Caco-2 (cell line): ENCODE measurements around the gene GPHB5. TPM values are rescaled to one million over a fixed set of nuclear protein-coding genes. Genes with fewer than 3 reads are reported as not detected.

Source experiments
- BruUV-seq: library from RNA; stranded (reverse); fragments of 400-500 nt; replicated peaks from 2 replicates; lab custom pipeline; 2021; lab: Mats Ljungman, UMichigan
- CTCF ChIA-PET: fragments of 300-600 bp; sonication (Branson Sonifier 250); formaldehyde crosslinking; loops from one replicate; lab custom pipeline; 2022; ENCODE audit warnings: antibody characterized with exemption; lab: Charles Lee
- POLR2A ChIA-PET: fragments of 300-600 bp; sonication (Branson Sonifier 250); formaldehyde crosslinking; loops from one replicate; lab custom pipeline; 2022; ENCODE audit warnings: antibody characterized with exemption; lab: Charles Lee
- DNase-seq, 2 experiments: peaks; one replicate each; pipeline versions ENCODE4 v3.0.0 to v3.0.0-alpha.2; 2020 to 2022
- H3K27me3 ChIP-seq: replicated peaks from 2 replicates; pipeline ENCODE4 v1.6.0; 2011; ENCODE audit warnings: low read length; ENCODE audit not compliant: control insufficient read depth, insufficient read depth
- H3K36me3 ChIP-seq: 2 replicates; pipeline ENCODE4 v1.5.1; 2011; ENCODE audit warnings: low read length; ENCODE audit not compliant: control insufficient read depth, insufficient read depth
- H3K4me1 ChIP-seq: fragments of 250-450 bp; sonication (Bioruptor Pico); 2 replicates; pipeline ENCODE4 v1.5.1; 2020; ENCODE audit warnings: mild to moderate bottlenecking
- H3K4me3 ChIP-seq: 2 replicates; pipeline ENCODE4 v1.5.1; 2011; ENCODE audit warnings: low read depth, mild to moderate bottlenecking, control low read depth, low read length
- H3K9me3 ChIP-seq: fragments of 250-450 bp; sonication (Bioruptor Pico); 2 replicates; pipeline ENCODE4 v1.5.1; 2020; ENCODE audit warnings: mild to moderate bottlenecking, moderate library complexity
- H3K27ac Mint-ChIP-seq: one replicate; pipeline ENCODE4 v1.8.0; 2022; ENCODE audit warnings: mixed read lengths; ENCODE audit not compliant: unreplicated experiment
- H3K27me3 Mint-ChIP-seq: one replicate; pipeline ENCODE4 v1.8.0; 2022; ENCODE audit warnings: mixed read lengths; ENCODE audit not compliant: insufficient read depth, unreplicated experiment
- H3K36me3 Mint-ChIP-seq: one replicate; pipeline ENCODE4 v1.8.0; 2022; ENCODE audit warnings: mild to moderate bottlenecking, mixed read lengths; ENCODE audit not compliant: insufficient read depth, unreplicated experiment
- H3K4me1 Mint-ChIP-seq: one replicate; pipeline ENCODE4 v1.8.0; 2022; ENCODE audit warnings: low read depth, mixed read lengths; ENCODE audit not compliant: unreplicated experiment
- H3K4me3 Mint-ChIP-seq: one replicate; pipeline ENCODE4 v1.8.0; 2022; ENCODE audit warnings: mild to moderate bottlenecking, moderate library complexity, mixed read lengths; ENCODE audit not compliant: unreplicated experiment
- H3K9me3 Mint-ChIP-seq: one replicate; pipeline ENCODE4 v1.8.0; 2022; ENCODE audit warnings: mixed read lengths; ENCODE audit not compliant: unreplicated experiment
- intact Hi-C: fragments of 100-400 bp; cut with micrococcal nuclease; formaldehyde crosslinking; loops from one replicate; pipeline ENCODE4 v1.10.0; 2022; ENCODE audit not compliant: unreplicated experiment
- total RNA-seq: library from RNA; stranded (reverse); gene quantifications from 2 replicates; pipeline ENCODE4 v1.2.3, GENCODE V29; 2022
- TF ChIP-seq, protein P1 (sequence below), 2 experiments: fragments of 200-600 bp in 1 of 2; IDR thresholded peaks; 1 replicate in 1 of 2; 2 replicates in 1 of 2; pipeline versions ENCODE4 v1.5.1 to v1.8.0; 2011 to 2022; ENCODE audit warnings: antibody characterized with exemption in 1 of 2, control low read depth in 1 of 2, inconsistent platforms in 1 of 2, low read depth in 1 of 2, low read length in 1 of 2, mild to moderate bottlenecking in 1 of 2, moderate library complexity in 1 of 2; ENCODE audit not compliant: insufficient read depth in 1 of 2, severe bottlenecking in 1 of 2, unreplicated experiment in 1 of 2

GPHB5 gene
- total RNA-seq, 1 experiment from 2014 or later: not detected

- intact Hi-C loops: no loop called here
- TF ChIP-seq, protein P1, sequence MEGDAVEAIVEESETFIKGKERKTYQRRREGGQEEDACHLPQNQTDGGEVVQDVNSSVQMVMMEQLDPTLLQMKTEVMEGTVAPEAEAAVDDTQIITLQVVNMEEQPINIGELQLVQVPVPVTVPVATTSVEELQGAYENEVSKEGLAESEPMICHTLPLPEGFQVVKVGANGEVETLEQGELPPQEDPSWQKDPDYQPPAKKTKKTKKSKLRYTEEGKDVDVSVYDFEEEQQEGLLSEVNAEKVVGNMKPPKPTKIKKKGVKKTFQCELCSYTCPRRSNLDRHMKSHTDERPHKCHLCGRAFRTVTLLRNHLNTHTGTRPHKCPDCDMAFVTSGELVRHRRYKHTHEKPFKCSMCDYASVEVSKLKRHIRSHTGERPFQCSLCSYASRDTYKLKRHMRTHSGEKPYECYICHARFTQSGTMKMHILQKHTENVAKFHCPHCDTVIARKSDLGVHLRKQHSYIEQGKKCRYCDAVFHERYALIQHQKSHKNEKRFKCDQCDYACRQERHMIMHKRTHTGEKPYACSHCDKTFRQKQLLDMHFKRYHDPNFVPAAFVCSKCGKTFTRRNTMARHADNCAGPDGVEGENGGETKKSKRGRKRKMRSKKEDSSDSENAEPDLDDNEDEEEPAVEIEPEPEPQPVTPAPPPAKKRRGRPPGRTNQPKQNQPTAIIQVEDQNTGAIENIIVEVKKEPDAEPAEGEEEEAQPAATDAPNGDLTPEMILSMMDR (IDR thresholded peaks at IDR 0.05; ENCODE audit: insufficient read depth in 1 of 2, low read depth in 1 of 2, low read length in 1 of 2, severe bottlenecking in 1 of 2, unreplicated experiment in 1 of 2): no peak
- Mint-ChIP-seq H3K4me1 (no peaks in the 10 kb centered on the region), H3K4me3 (no peak overlapping the region), H3K36me3 (no peaks in the 10 kb centered on the region), H3K27me3 (peaks cover 12% of the 10 kb centered on the region), H3K27ac (no peak overlapping the region), H3K9me3 (no peaks in the 10 kb centered on the region)
- Histone ChIP-seq H3K36me3 (no peaks in the 10 kb centered on the region), H3K4me3 (no peak overlapping the region), H3K9me3 (no peaks in the 10 kb centered on the region), H3K4me1 (no peaks in the 10 kb centered on the region), H3K27me3 (no peaks in the 10 kb centered on the region; the same call in 1 of the 2 replicates)
- ChIA-PET CTCF (no interaction called here), POLR2A (interaction anchor here (0.6 kb wide), 1 partner anchor 1183 kb away, joined by 3 read pairs; no protein-coding TSS in a partner anchor)
- no peak for DNase-seq
- no TSS peak for BruUV-seq
Measured at GRCh38 chr14:63292805-63293204, 25.9 kb downstream of the GPHB5 start.

DNA sequence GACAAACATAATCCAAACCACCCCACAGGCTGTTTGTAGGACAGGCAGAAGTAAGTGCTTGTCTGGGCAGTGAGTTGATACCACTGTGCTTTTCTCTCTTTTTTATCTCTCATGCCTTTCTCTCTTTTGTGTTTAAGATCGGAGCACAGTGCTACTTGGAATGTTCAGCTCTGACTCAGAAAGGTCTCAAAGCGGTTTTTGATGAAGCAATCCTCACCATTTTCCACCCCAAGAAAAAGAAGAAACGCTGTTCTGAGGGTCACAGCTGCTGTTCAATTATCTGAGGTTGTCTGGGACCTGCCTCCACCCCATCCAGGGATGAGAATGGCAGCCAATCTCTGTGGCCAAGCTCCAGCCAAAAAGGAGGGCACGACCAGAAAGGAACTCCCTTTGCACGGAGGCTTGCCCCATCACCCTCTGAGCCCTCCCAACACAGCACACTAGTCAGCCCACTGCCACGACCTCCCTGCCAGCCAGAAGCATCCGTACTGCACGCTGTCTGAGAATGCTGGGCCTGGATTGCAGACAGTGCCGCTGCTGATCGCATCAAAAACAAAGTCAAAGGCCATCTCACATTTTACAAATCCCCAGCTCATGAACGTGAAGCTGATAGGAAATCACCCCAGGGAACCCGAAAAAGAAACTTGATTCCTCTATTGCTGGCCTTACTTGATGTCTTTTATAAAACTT, 27.8 kb downstream of the GPHB5 start:
- H3K36me3 ChIP-seq: no peaks in the 10 kb centered on the region
- H3K4me1 Mint-ChIP-seq: no peaks in the 10 kb centered on the region
- no peaks in the 10 kb centered on the region for H3K4me1 ChIP-seq
- no peaks in the 10 kb centered on the region for H3K9me3 ChIP-seq
- H3K27ac Mint-ChIP-seq: no peak overlapping the region
- no peak overlapping the region for H3K4me3 ChIP-seq
- no peaks in the 10 kb centered on the region for H3K36me3 Mint-ChIP-seq
- POLR2A ChIA-PET: no interaction called here
- intact Hi-C loops: no loop called here
- no peaks in the 10 kb centered on the region; the same call in 1 of the 2 replicates for H3K27me3 ChIP-seq
- peaks cover 9% of the 10 kb centered on the region for H3K27me3 Mint-ChIP-seq
- CTCF ChIA-PET: no interaction called here
- no peaks in the 10 kb centered on the region for H3K9me3 Mint-ChIP-seq
- H3K4me3 Mint-ChIP-seq: no peak overlapping the region
- no TSS peak for BruUV-seq
- DNase-seq: no peak
- TF ChIP-seq, protein P1 (IDR thresholded peaks at IDR 0.05; ENCODE audit: insufficient read depth in 1 of 2, low read depth in 1 of 2, low read length in 1 of 2, severe bottlenecking in 1 of 2, unreplicated experiment in 1 of 2): no peak

- ChIA-PET POLR2A (no interaction called here), CTCF (no interaction called here)
- H3K4me3 Mint-ChIP-seq: no peak overlapping the region
- H3K27me3 ChIP-seq: no peaks in the 10 kb centered on the region; the same call in none of the 2 replicates
- no peaks in the 10 kb centered on the region for H3K9me3 ChIP-seq
- TF ChIP-seq, protein P1 (IDR thresholded peaks at IDR 0.05; ENCODE audit: insufficient read depth in 1 of 2, low read depth in 1 of 2, low read length in 1 of 2, severe bottlenecking in 1 of 2, unreplicated experiment in 1 of 2): no peak
- no peaks in the 10 kb centered on the region for H3K4me1 ChIP-seq
- no peaks in the 10 kb centered on the region for H3K4me1 Mint-ChIP-seq
- H3K9me3 Mint-ChIP-seq: no peaks in the 10 kb centered on the region
- no peak overlapping the region for H3K4me3 ChIP-seq
- intact Hi-C loops: no loop called here
- no TSS peak for BruUV-seq
- H3K36me3 ChIP-seq: no peaks in the 10 kb centered on the region
- H3K36me3 Mint-ChIP-seq: no peaks in the 10 kb centered on the region
- no peak overlapping the region for H3K27ac Mint-ChIP-seq
- no peak for DNase-seq
- H3K27me3 Mint-ChIP-seq: peaks cover 2% of the 10 kb centered on the region
Measured at GRCh38 chr14:63288853-63289252, 29.9 kb downstream of the GPHB5 start.
